ENCODE measurements around the gene PGLYRP4. TPM values are rescaled to one million over a fixed set of nuclear protein-coding genes. Genes with fewer than 3 reads are reported as not detected.

PGLYRP4 gene
- total RNA-seq, result not detected

- DNase-seq, result no peak
These were observed at the start of gene PGLYRP4 for GRCh38 chr1:153348511-153349362. TSS of gene PGLYRP4 (minus strand) at chr1:153348841. CDS start at chr1:153347932, 909 bp downstream.

GRCh38 chr1:153397924-153398651, 49.4 kb upstream of the PGLYRP4 start:
- DNase-seq, result no peak

- no peak for DNase-seq
These were observed 48.6 kb upstream of the PGLYRP4 start for GRCh38 chr1:153397051-153397923.

- DNase-seq, result no peak
These were observed 47.8 kb upstream of the PGLYRP4 start for GRCh38 chr1:153396461-153396860.

- DNase-seq, result no peak
These were observed 47.1 kb upstream of the PGLYRP4 start for GRCh38 chr1:153395776-153396175.

GRCh38 chr1:153395136-153395685, 46.6 kb upstream of the PGLYRP4 start:
- DNase-seq, result no peak

- no peak for DNase-seq
These were observed 45.8 kb upstream of the PGLYRP4 start for GRCh38 chr1:153394391-153394790.

- DNase-seq, result no peak
These were observed 45.3 kb upstream of the PGLYRP4 start for GRCh38 chr1:153393926-153394325.

GRCh38 chr1:153392822-153393221, 44.2 kb upstream of the PGLYRP4 start:
- no peak for DNase-seq

GRCh38 chr1:153392258-153392657, 43.6 kb upstream of the PGLYRP4 start:
- DNase-seq, result no peak

- no peak for DNase-seq
These were observed 42.5 kb upstream of the PGLYRP4 start, which contains the start of gene S100A8 for GRCh38 chr1:153390938-153391710. TSS of gene S100A8 (minus strand) at chr1:153391073. CDS start at chr1:153390535, 538 bp downstream.

- DNase-seq, result no peak
These were observed 41.6 kb upstream of the PGLYRP4 start for GRCh38 chr1:153389973-153390879.

GRCh38 chr1:153389401-153389800, 40.8 kb upstream of the PGLYRP4 start:
- DNase-seq, result no peak

GRCh38 chr1:153387785-153388184, 39.1 kb upstream of the PGLYRP4 start:
- no peak for DNase-seq

GRCh38 chr1:153387001-153387400, 38.4 kb upstream of the PGLYRP4 start:
- DNase-seq, result no peak

- no peak for DNase-seq
These were observed 37.9 kb upstream of the PGLYRP4 start for GRCh38 chr1:153386500-153386901.

GRCh38 chr1:153384958-153385580, 36.4 kb upstream of the PGLYRP4 start:
- DNase-seq, result no peak

GRCh38 chr1:153380711-153381110, 32.1 kb upstream of the PGLYRP4 start:
- no peak for DNase-seq

- no peak for DNase-seq
These were observed 30.9 kb upstream of the PGLYRP4 start for GRCh38 chr1:153379591-153379990.

GRCh38 chr1:153375511-153375910, 26.9 kb upstream of the PGLYRP4 start, which contains the start of gene S100A12:
TSS of gene S100A12 (minus strand) at chr1:153375621. CDS start at chr1:153374592, 1,029 bp downstream.
- DNase-seq, result no peak

Data from effector CD4-positive, alpha-beta T cell (primary cell).